ENCODE measurements around the gene ARHGAP4.

- TF ChIP-seq CTCF (IDR thresholded peaks at IDR 0.05) (no peak), POLR2A (IDR thresholded peaks at IDR 0.05) (no peak), EP300 (IDR thresholded peaks at IDR 0.05) (no peak)
Measured at GRCh38 chrX:153878969-153879653, 47.0 kb downstream of the ARHGAP4 start.
